GM12878 (cell line): ENCODE measurements around the gene DTNBP1. TPM values are rescaled to one million over a fixed set of nuclear protein-coding genes. Genes with fewer than 3 reads are reported as not detected.

Experiments used
- ATAC-seq: fragments of 200-7000 bp; cut with Tn5 transposase; 3 replicates; pipeline ENCODE4 v1.9.1; 2020; ENCODE audit warnings: mild to moderate bottlenecking, moderate library complexity
- BruUV-seq: library from RNA; stranded (reverse); fragments of 400-500 nt; replicated peaks from 2 replicates; lab custom pipeline; 2021; lab: Mats Ljungman, UMichigan
- CTCF ChIA-PET: fragments of 300-600 bp; sonication (Branson Sonifier 250); formaldehyde crosslinking; extraction: SDS; loops from one replicate; lab custom pipeline; 2021; ENCODE audit warnings: inconsistent platforms; lab: Yijun Ruan, JAX
- POLR2A ChIA-PET: fragments of 350-600 bp; formaldehyde crosslinking; extraction: SDS; loops from one replicate; lab custom pipeline; 2021; ENCODE audit warnings: inconsistent platforms; lab: Charles Lee
- RAD21 ChIA-PET: fragments of 300-600 bp; sonication (Branson Sonifier 250); formaldehyde crosslinking; loops from one replicate; lab custom pipeline; 2023; ENCODE audit warnings: antibody characterized with exemption; ENCODE audit not compliant: unreplicated experiment; lab: Charles Lee
- SMC1A ChIA-PET: fragments of 300-600 bp; sonication (Branson Sonifier 250); formaldehyde crosslinking; loops from one replicate; lab custom pipeline; 2023; ENCODE audit not compliant: unreplicated experiment, uncharacterized antibody; lab: Charles Lee
- DNase-seq: peaks from one replicate; pipeline ENCODE4 v3.0.0-alpha.2; 2011; ENCODE audit warnings: low read depth, low spot score
- FAIRE-seq: peaks from 3 replicates; lab custom pipeline; 2011; peaks lifted over from hg19 to GRCh38; lab: Jason Lieb, UNC
- H2AFZ ChIP-seq: 2 replicates; pipeline ENCODE4 v1.6.0; 2011; ENCODE audit warnings: low read depth, low read length, control low read depth; ENCODE audit not compliant: control insufficient read depth
- H3K27ac ChIP-seq: 2 replicates; pipeline ENCODE4 v1.5.1; 2011; ENCODE audit warnings: control low read depth; ENCODE audit not compliant: control insufficient read depth, insufficient read depth
- H3K27me3 ChIP-seq, 2 experiments: replicated peaks in 1 of 2; 2 replicates each; pipeline versions ENCODE4 v1.6.0 to v1.6.1; 2011; ENCODE audit warnings: low read length in 1 of 2; ENCODE audit not compliant: control insufficient read depth in 2 of 2, insufficient read depth in 2 of 2
- H3K36me3 ChIP-seq, 2 experiments: 2 replicates each; pipeline ENCODE4 v1.5.1; 2011; ENCODE audit warnings: low read length in 1 of 2; ENCODE audit not compliant: control insufficient read depth in 2 of 2, insufficient read depth in 2 of 2
- H3K4me1 ChIP-seq: 2 replicates; pipeline ENCODE4 v1.6.1; 2011; ENCODE audit warnings: mild to moderate bottlenecking, low read length, moderate library complexity, mixed read lengths; ENCODE audit not compliant: control insufficient read depth, insufficient read depth
- H3K4me2 ChIP-seq: 2 replicates; pipeline ENCODE4 v1.6.0; 2011; ENCODE audit warnings: control low read depth; ENCODE audit not compliant: control insufficient read depth, insufficient read depth
- H3K4me3 ChIP-seq: fragments of 200-600 bp; sonication (generic); 2 replicates; pipeline ENCODE4 v1.5.1; 2016
- H3K79me2 ChIP-seq: 2 replicates; pipeline ENCODE4 v1.6.0; 2011; ENCODE audit warnings: low read length; ENCODE audit not compliant: control insufficient read depth, insufficient read depth
- H3K9ac ChIP-seq: 2 replicates; pipeline ENCODE4 v1.8.0; 2011; ENCODE audit warnings: low read length, control low read depth, mixed read lengths; ENCODE audit not compliant: control insufficient read depth, insufficient read depth
- H3K9me3 ChIP-seq: replicated peaks from 3 replicates; pipeline ENCODE4 v1.5.1; 2011; ENCODE audit warnings: mild to moderate bottlenecking, low read length; ENCODE audit not compliant: control insufficient read depth, insufficient read depth
- H4K20me1 ChIP-seq: 2 replicates; pipeline ENCODE4 v1.6.0; 2011; ENCODE audit not compliant: control insufficient read depth, insufficient read depth
- EGR1 ChIP-seq, 2 experiments: IDR thresholded peaks; 1 replicate in 1 of 2; 2 replicates in 1 of 2; pipeline ENCODE4 v1.6.1; 2011 to 2012; ENCODE audit warnings: low read depth in 2 of 2, low read length in 2 of 2, borderline replicate concordance in 1 of 2, mild to moderate bottlenecking in 1 of 2, moderate library complexity in 1 of 2
- FOS ChIP-seq: IDR thresholded peaks from 3 replicates; pipeline ENCODE4 v1.6.1; 2011; ENCODE audit warnings: borderline replicate concordance; ENCODE audit not compliant: insufficient read length; ENCODE audit errors: extremely low read depth
- IKZF2 ChIP-seq, 2 experiments: fragments of 450-650 bp; IDR thresholded peaks; 2 replicates each; pipeline ENCODE4 v1.6.1; 2017; ENCODE audit warnings: mild to moderate bottlenecking in 2 of 2, moderate library complexity in 2 of 2
- NBN ChIP-seq: fragments of 450-650 bp; IDR thresholded peaks from 2 replicates; pipeline ENCODE4 v1.6.1; 2016
- NFIC ChIP-seq: IDR thresholded peaks from 2 replicates; pipeline ENCODE4 v1.6.1; 2012; ENCODE audit warnings: low read depth, mild to moderate bottlenecking, inconsistent platforms, low read length, moderate library complexity
- RB1 ChIP-seq: fragments of 450-650 bp; formaldehyde crosslinking; IDR thresholded peaks from 2 replicates; pipeline ENCODE4 v1.6.1; 2017; ENCODE audit warnings: mild to moderate bottlenecking, borderline replicate concordance
- SREBF2 ChIP-seq: IDR thresholded peaks from 2 replicates; pipeline ENCODE4 v1.6.1; 2012; ENCODE audit warnings: mild to moderate bottlenecking, low read length
- WRNIP1 ChIP-seq: IDR thresholded peaks from 2 replicates; pipeline ENCODE4 v1.6.1; 2011; ENCODE audit warnings: low read depth, low read length, improper control_type of control experiment, borderline replicate concordance
- WGBS: methylation state at CpG from one replicate; pipeline ENCODE4 v1.1.6; 2016; ENCODE audit warnings: low lambda C conversion rate; ENCODE audit not compliant: insufficient replicate concordance, insufficient coverage; ENCODE audit errors: missing lambda C conversion rate; 5-methylcytosine and 5-hydroxymethylcytosine counted together
- in situ Hi-C: fragments of 300-500 bp; cut with MboI; formaldehyde crosslinking; loops from 9 replicates; pipeline ENCODE4 v1.14.3; 2018; ENCODE audit warnings: mixed read lengths
- intact Hi-C: fragments of 100-400 bp; cut with micrococcal nuclease; formaldehyde crosslinking; loops from one replicate; pipeline ENCODE4 v1.14.2; 2022; ENCODE audit not compliant: unreplicated experiment
- polyA plus RNA-seq, 11 experiments: library from polyadenylated mRNA; depleted of rRNA in 4 of 11; unstranded in 6 of 11; stranded (reverse) in 5 of 11; fragments of >200 nt; fragmentation: Nextera tagmentation in 4 of 11; fragmentation: Illumina TruSeq in 1 of 11; extraction: Ambion mirVana in 4 of 11; extraction: Trizol in 1 of 11; gene quantifications; 1 replicate in 1 of 11; 2 replicates in 10 of 11; pipeline versions ENCODE4 v1.2.1 to v1.2.3, GENCODE V29; 2011 to 2016; ENCODE audit warnings: inconsistent platforms in 2 of 11, missing spikeins in 2 of 11, low read depth in 1 of 11
- total RNA-seq, 4 experiments: library from RNA; depleted of rRNA in 3 of 4; stranded (reverse); fragments of >200 nt in 3 of 4; fragmentation: Illumina TruSeq in 1 of 4; extraction: Trizol in 1 of 4; gene quantifications; 2 replicates each; pipeline versions ENCODE4 v1.2.1 to v1.2.3, GENCODE V29; 2013 to 2021

DTNBP1 gene
- total and polyA plus RNA-seq, 10 of the 15 experiments (the other 5 are each of a cell fraction or from before 2014, with no cell fraction given): 7.1 to 40.3 (median 20.1) TPM

DNA sequence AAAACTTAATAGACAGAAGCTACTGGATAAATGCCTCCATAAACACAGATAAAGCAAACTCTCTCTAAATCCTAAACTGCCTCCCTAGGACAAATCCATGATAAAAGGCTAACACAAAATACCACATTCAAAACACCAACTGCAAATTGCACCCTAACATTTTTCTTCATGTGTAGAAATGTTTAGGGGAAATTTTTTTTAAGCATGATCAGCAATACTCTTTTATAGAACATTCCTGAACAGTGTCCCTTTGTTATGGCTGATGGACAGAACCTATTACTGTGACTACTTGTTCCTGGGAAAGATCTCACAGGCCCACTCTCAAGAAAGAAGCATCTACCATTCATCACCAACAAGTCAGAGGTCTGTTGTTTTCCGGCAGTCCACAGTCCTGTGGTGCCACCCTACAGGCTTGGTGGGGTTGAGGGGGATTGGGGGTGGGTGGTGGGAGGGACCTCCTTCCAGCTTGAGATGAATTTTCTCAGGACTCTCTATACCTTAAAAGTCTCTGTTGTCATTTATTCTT lies 64.5 kb downstream of the DTNBP1 start:
- Histone ChIP-seq H3K27ac (no peak overlapping the region), H3K27me3 (no peaks in the 10 kb centered on the region), H2AFZ (no peak overlapping the region), H3K4me2 (no peak overlapping the region), H3K36me3 (no peaks in the 10 kb centered on the region; a peak in 1 of 4 replicates), H3K4me3 (no peak overlapping the region), H3K9ac (no peak overlapping the region), H3K4me1 (no peaks in the 10 kb centered on the region), H3K79me2 (no peaks in the 10 kb centered on the region), H3K9me3 (no peaks in the 10 kb centered on the region), H4K20me1 (no peaks in the 10 kb centered on the region)
- FAIRE-seq (no peak), ATAC-seq (no peak), DNase-seq (no peak)
- ChIA-PET RAD21 (no interaction called here), POLR2A (interaction anchor here (1.2 kb wide), 1 partner anchor 10 kb away, joined by 5 read pairs; no protein-coding TSS in a partner anchor), SMC1A (interaction anchor here (1.1 to 1.5 kb wide), 4 partner anchors 13 to 24 kb away, joined by 4 to 6 read pairs (median 4); no protein-coding TSS in a partner anchor), CTCF (interaction anchor here (0.6 to 0.9 kb wide), 2 partner anchors 12 to 26 kb away, joined by 3 read pairs; no protein-coding TSS in a partner anchor)
- intact Hi-C loops: no loop called here
- in situ Hi-C loops: no loop called here
- WGBS: 0% methylated on average over 1 of the region's 1 CpG
- TF ChIP-seq SREBF2: no peak
- TF ChIP-seq FOS: no peak
- TF ChIP-seq IKZF2 (IDR thresholded peaks at IDR 0.05): no peak
- TF ChIP-seq EGR1 (IDR thresholded peaks at IDR 0.05; ENCODE audit: borderline replicate concordance in 1 of 2, low read depth in 2 of 2, low read length in 2 of 2): no peak
- TF ChIP-seq NBN: no peak
- TF ChIP-seq WRNIP1: no peak
- TF ChIP-seq RB1: no peak
- no peak for TF ChIP-seq NFIC
- BruUV-seq: no TSS peak
